Measurements from ENCODE around the gene GPR171.

DNA sequence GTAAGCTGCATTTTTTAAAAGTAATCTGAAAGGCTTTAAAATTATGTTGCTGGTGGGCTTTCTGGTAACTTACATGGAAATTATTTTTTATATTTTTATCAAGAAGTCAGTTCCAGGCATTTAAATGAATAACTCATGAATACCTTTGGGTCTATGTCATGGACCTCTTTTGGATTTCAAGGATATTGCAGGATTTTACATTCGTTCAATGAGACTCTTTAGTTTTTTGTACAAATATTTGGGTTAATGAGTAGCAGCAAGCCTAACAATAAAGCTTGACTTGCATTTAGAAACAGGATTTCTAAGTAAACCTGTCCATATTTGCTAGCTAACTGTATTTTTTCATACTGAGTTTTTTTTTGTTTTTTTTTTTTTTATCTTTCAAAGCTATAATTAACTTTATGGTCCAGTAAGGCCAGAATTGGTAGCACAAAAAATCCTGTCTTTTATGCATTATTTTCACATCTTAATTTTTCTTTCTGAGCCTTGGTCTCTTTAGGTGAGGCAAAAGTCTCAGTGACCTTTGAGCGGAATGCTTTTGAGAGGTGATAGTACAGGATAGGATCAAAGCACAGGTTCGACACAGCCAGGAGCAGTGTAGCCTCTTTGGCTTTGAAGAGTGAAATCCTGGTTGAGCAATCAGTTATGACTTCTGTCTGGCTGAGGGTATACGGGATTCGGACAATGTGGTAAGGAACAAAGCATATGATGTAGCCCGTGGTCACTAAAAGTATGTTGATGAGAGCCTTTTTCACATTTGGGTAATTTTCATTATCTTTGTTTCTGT is 4.8 kb downstream of the GPR171 start:
- TF ChIP-seq POLR2A (IDR thresholded peaks at IDR 0.05), result no peak
- TF ChIP-seq, protein P1, sequence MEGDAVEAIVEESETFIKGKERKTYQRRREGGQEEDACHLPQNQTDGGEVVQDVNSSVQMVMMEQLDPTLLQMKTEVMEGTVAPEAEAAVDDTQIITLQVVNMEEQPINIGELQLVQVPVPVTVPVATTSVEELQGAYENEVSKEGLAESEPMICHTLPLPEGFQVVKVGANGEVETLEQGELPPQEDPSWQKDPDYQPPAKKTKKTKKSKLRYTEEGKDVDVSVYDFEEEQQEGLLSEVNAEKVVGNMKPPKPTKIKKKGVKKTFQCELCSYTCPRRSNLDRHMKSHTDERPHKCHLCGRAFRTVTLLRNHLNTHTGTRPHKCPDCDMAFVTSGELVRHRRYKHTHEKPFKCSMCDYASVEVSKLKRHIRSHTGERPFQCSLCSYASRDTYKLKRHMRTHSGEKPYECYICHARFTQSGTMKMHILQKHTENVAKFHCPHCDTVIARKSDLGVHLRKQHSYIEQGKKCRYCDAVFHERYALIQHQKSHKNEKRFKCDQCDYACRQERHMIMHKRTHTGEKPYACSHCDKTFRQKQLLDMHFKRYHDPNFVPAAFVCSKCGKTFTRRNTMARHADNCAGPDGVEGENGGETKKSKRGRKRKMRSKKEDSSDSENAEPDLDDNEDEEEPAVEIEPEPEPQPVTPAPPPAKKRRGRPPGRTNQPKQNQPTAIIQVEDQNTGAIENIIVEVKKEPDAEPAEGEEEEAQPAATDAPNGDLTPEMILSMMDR (IDR thresholded peaks at IDR 0.05), result no peak

Measured in Peyer's patch (tissue), 4 donors.